Measurements from ENCODE around the gene ZNF800.

- TF ChIP-seq, protein P1, sequence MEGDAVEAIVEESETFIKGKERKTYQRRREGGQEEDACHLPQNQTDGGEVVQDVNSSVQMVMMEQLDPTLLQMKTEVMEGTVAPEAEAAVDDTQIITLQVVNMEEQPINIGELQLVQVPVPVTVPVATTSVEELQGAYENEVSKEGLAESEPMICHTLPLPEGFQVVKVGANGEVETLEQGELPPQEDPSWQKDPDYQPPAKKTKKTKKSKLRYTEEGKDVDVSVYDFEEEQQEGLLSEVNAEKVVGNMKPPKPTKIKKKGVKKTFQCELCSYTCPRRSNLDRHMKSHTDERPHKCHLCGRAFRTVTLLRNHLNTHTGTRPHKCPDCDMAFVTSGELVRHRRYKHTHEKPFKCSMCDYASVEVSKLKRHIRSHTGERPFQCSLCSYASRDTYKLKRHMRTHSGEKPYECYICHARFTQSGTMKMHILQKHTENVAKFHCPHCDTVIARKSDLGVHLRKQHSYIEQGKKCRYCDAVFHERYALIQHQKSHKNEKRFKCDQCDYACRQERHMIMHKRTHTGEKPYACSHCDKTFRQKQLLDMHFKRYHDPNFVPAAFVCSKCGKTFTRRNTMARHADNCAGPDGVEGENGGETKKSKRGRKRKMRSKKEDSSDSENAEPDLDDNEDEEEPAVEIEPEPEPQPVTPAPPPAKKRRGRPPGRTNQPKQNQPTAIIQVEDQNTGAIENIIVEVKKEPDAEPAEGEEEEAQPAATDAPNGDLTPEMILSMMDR (conservative IDR thresholded peaks at IDR 0.05), result no peak
- no peak for TF ChIP-seq ZFX (IDR thresholded peaks at IDR 0.05)
These were observed 71.5 kb downstream of the ZNF800 start for GRCh38 chr7:127320974-127321373.

Data from C4-2B (cell line).